Measurements from ENCODE around the gene SFPQ.
"Not testable (repeated sequence)": the region's sequence is repeated elsewhere in the genome, so short reads cannot be mapped to it uniquely, and the experiment has no call there.

The SFPQ gene

DNA sequence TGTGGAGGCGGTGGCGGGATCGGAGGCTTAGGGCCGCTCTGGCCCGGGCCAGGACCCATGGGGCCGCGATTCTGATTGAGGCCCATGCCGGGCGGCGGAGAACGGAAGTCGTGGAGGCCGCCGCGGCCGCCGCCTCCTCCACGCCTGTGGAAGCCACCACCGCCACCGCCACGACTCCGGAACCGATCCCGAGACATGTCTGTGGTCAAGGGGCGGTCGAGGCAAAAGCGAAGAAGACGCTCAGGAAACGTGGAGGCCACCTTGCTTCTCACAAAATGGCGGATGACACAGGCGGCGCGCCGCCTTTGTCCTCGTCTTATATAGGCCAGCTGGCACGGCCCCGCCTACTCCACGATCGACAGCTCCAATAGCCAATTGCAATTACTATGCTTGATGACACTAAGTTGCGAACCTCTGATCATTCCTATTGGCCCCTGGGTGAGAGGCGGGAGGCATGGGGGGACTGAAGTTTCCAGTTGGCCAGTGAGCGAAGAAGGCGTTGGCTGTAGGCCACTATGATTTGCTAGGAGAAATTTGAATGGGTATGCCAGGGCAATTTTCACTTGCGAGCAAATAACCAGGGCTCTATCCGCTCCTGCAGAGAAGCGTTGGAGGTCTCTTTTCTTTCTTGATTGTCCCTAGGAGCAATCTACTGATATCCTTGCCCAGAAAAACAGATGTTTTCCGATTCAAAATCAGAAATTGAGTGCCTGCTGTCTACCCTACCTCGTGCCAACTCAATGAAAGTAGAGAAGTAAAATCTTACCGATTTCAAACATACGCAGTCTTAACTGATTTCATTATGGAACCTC is at the start of gene SFPQ:
Gene SFPQ, minus strand, starts transcription at position 293 of the 812 bp plus-strand sequence. Its CDS starts 96 bp downstream, at position 197.
- DNase-seq (ENCODE audit: low read depth in 3 of 3): peak; percentile 84 to 94 (median 93)

GRCh38 chr1:35236772-35237171 is 43.8 kb upstream of the SFPQ start:
- not testable (repeated sequence) for DNase-seq (ENCODE audit: low read depth in 3 of 3)

DNA sequence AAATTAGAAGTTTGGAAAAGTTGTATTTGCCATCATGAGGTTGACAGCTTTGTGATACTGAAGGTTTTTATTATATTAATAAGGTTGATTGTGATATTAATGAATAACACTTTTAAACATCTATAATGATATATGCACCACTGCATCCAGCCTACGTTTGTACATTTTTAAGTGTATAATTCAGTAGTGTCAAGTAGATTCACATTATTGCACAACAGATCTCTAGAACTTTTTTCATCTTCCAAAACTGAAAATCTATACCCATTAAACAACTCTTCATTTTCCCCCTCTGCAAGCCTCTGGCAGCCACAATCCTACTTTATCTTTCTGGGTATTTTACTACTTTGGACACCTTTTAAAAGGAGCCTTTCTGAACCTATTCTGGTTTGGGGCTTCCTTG is 38.3 kb upstream of the SFPQ start:
- DNase-seq (ENCODE audit: low read depth in 3 of 3): no peak

DNA sequence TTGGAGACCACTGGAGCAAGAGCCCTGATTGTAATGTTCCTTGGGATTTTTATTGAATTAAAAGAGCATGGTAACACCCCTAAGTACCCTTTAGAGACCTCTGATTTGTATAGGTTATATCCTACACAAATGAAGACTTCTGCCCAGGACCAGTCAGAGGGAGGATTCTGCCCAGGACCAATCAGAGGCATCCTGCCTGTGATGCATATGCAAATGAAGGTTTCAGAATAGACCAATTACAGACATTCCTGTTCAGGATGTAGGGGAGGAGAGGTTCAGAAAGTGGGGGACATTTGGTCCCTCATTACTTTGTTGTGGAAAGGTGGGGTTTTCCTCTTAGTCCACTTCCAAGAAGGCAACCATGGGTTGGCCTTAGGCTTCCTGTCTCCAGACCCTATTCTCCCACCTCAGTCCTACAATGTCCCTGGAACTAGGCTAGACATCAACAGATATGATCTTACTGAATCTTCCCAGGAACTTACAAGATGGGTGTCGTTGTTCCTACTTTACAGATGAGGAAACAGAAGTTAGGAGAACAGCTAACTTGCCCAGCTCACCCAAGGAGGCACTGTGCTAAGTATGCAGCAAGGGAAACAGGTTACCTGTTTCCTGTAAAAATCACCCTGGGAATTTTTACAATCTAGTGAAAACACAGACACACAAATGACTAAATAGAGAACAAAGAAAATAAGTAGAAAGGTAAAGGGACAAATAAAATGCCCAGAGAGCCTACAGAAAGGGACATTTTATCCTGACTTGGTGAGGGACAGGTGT is 36.8 kb upstream of the SFPQ start:
- no peak for DNase-seq (ENCODE audit: low read depth in 3 of 3)

DNA sequence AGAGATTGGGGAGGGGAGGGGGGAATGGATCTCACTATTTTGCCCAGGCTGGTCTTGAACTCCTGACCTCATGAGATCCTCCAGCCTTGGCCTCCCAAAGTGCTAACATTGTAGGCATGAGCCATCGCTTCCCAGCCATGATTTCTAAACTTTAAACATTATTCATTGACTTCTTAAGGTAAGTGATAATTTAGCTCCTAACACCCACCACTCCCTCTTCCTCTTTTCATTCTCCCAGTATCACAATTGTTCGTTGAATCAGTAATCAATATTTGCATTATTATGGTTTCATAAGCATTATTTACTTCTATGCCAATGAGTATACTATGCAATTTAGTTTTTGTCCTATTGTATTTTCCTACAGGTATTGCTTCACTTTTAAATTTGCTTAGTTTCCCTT is 33.6 kb upstream of the SFPQ start:
- DNase-seq (ENCODE audit: low read depth in 3 of 3): no peak

- no peak for DNase-seq (ENCODE audit: low read depth in 3 of 3)
Measured at GRCh38 chr1:35223084-35223630, 30.2 kb upstream of the SFPQ start.

- DNase-seq (ENCODE audit: low read depth in 3 of 3): no peak
Measured at GRCh38 chr1:35222322-35223083, 29.6 kb upstream of the SFPQ start.

DNA sequence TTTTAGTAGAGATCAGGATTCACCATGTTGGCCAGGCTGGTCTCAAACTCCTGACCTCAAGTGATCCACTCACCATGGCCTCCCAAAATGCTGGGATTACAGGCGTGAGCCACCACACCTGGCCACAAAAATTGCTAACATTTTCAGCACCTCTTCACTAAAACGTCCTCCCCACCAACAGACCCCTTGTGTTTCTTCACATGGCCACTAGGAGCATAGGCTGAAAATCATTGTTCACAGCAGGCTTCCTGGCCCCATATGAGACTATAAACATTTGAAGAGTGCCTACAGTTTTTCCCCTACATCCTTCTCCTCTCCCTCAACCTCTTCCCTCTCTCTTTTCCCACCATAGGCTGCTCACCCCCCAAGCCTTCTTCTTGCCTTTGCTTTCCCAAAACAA is 28.0 kb upstream of the SFPQ start:
- DNase-seq (ENCODE audit: low read depth in 3 of 3): no peak

GRCh38 chr1:35215346-35215745 is 22.4 kb upstream of the SFPQ start:
- no peak for DNase-seq (ENCODE audit: low read depth in 3 of 3)

- DNase-seq (ENCODE audit: low read depth in 3 of 3): no peak
Measured at GRCh38 chr1:35211120-35211414, 18.1 kb upstream of the SFPQ start.

DNA sequence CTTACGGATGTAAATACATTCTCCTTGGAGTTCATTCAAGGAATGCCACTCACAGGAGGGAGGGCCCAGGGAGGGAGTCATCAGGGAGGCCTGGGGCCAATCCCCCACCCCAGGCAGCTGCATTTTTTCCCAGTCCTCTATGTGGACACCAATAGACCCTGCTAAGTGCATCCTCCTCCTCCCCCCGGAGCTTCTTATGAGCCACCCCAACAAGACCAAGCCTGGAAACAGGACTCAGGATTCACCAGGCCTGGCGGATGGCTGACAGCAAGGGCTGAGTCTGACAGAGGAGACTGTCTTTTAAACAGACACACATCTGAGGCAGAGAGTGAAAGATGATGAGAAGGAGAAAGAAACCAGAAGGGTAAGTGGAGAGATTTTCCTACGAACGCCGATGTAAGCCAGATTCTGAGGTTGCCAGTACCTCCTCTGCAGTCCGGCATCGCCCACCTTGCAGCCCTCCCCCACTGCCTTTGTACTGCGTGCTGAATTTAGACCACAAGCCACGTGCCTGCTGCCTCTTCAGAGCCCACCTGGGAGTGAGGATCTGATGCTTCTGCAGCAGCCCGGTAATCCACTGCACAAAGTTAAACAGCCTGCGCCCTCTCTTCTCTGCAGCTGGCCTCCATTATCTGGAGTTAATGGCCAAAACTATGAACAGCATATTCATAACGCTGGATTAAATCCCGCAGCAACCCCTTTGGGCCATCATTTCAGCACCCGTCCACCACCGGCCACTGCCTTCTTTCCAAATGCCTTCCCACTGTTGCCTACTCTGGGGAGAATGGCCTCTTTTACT is 17.6 kb upstream of the SFPQ start:
- DNase-seq (ENCODE audit: low read depth in 3 of 3): no peak

DNA sequence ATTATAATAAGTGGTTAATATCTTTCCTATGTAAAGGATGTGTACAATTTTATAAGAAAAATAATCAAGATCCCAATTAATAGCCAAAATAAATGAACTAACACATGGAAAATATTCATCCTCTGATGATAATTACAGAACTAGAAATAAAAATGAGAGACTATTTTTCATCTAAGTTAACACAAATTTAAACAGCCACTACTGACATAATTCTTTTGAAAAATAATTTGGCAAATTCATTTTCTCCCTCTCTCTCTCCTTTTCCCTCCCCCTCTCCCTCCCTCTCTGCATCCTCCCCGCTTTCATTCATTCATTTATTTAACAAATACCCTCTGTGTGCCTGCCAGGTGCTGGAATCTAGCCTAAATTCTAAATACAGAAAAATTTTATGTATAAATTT is 10.3 kb upstream of the SFPQ start:
- no peak for DNase-seq (ENCODE audit: low read depth in 3 of 3)

GRCh38 chr1:35202048-35202719 is 9.2 kb upstream of the SFPQ start:
- peak; percentile 48 to 56 (median 48) for DNase-seq (ENCODE audit: low read depth in 3 of 3)

GRCh38 chr1:35201631-35202030 is 8.7 kb upstream of the SFPQ start:
- DNase-seq (ENCODE audit: low read depth in 3 of 3): no peak

GRCh38 chr1:35192056-35192852 is 691 bp downstream of the SFPQ start:
- DNase-seq (ENCODE audit: low read depth in 3 of 3): peak; percentile 77 to 93 (median 81)

DNA sequence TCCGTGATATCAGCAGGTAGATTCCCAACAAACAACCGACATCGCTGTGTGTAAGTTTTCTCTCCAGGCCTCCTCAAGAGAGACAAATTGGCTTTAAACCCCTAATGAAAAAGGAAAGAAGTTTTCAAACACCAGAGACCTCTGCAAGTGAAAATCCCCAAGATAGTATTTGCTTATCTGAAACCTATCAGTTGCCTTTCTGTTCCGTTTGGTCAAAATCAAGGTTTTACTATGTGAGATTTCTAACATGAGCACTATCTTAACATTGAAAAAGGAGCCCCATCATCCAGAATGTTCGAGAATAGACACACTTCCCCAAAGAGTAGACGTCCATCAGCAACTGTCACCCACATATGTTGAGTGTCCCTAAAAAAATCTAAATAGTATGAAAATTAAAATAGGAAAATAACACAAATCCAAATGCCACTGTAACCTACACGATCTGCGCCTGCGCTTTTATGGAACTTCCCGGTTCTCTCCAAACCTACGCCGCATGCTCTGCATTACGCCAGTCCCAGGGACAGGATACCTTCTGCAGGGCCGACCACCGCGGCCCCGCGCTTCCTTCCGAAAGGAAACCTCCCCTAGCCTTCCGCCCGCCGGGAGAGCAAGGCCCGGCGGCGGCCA is 1.4 kb downstream of the SFPQ start:
- DNase-seq (ENCODE audit: low read depth in 3 of 3): no peak

DNA sequence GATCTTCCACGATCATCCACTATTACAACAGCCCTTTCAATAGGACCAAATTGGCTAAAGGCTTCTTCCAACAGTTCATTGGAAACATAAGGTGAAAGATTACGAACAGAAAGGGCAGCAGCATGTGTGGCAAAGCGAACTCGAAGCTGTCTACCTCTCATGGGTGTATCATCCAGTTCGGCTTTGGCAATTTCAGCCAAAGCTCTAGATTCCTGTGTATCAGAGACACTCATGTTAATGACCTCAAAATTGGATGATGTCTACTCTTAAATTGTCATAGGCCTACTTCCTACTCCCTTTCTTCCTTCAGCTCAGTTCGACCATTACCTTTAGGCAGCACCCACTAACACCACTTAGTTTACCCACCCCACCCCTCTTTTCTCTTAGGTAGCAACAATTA is 2.2 kb downstream of the SFPQ start:
- DNase-seq (ENCODE audit: low read depth in 3 of 3): no peak

- no peak for DNase-seq (ENCODE audit: low read depth in 3 of 3)
Measured at GRCh38 chr1:35188578-35189392, 4.2 kb downstream of the SFPQ start.

Measured in stimulated activated CD4-positive, alpha-beta T cell treated with anti-CD3 and anti-CD28 coated beads, TNF-alpha, amount 100 ng/mL, for 48 hours (primary cell).